ENCODE results near the gene SAPCD2.

Gene SAPCD2

DNA sequence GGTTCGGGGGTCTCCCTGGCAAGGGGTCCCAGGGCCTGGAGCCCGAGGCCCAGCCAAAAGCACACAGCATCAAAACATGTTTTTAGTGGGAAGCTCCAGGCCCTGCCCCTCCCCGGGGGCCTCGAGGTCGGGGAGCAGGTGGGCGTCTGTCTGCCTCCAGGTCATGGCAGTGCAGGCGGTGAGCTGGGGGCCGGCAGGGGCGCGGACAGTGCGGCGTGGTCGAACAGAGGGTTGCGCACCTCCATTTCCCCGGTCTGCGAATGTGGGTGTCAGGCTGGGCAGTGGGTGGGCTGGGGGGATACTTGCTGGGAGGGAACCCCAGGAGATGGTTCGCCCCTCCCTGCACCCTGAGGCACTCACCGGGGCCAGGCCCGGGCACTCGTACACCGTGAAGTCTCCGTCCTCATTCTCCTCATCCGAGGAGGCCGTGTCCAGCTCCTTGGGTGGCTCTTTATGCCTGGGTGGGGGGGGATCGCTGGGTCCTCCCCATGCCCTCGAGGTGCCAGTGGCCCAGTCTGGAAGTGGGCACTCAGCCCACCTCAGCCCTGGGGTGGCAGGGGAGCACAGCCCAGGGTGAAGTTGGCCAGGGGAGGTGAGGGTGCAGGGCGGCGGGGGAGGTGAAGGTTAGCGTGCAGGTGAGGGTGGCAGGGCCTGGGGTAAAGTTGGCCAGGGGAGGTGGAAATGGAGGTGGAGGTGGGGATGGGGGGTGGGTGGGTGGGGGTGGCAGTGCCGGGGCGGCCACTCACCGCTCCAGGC lies 30.6 kb downstream of the SAPCD2 start:
- Histone ChIP-seq H3K9ac (no peak overlapping the region), H3K4me1 (peaks cover 58 to 88% (median 71%) of the 10 kb centered on the region in 10 experiments), H3K4me3 (no peak overlapping the region), H4K20me1 (peaks cover 43 to 97% (median 85%) of the 10 kb centered on the region in 11 experiments), H3K4me2 (peak overlapping the region in 1 of 11 experiments; percentile 15; a peak in 1 of 22 replicates), H3K36me3 (peaks cover 32 to 58% (median 52%) of the 10 kb centered on the region in 11 experiments), H3K9me3 (replicated peaks in 1 of 11) (no peaks in the 10 kb centered on the region), H3K27ac (no peak overlapping the region), H3K27me3 (peaks cover 0 to 8% (median 2%) of the 10 kb centered on the region in 11 experiments; a peak in 7 of 22 replicates)
- TF ChIP-seq Cebpa-rat (IDR thresholded peaks at IDR 0.05), result no peak

DNA sequence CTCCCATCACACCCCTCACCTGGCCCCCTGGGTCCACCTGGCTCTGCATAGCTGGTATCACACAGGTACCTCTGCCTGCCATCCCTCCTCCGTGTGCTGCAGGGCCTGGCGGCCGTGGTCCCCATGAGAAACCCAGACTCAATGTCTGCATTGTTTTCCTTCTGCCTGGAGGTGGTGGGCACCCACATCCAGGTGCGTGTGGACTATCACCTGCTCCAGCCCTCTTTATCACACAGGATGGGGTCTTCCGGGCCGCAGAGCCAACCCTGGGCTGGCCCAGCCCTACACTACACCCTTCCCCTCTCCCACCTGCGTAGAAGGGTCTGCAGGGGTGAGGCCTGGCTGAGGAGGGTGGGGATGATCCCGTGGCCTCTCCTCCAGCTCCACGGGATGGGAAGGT lies 31.4 kb downstream of the SAPCD2 start:
- H3K9ac ChIP-seq, result 0 out of 22 replicates have a peak overlapping the region, but pooled peaks of 2 of the 11 experiments have one; percentile 23 to 26

DNA sequence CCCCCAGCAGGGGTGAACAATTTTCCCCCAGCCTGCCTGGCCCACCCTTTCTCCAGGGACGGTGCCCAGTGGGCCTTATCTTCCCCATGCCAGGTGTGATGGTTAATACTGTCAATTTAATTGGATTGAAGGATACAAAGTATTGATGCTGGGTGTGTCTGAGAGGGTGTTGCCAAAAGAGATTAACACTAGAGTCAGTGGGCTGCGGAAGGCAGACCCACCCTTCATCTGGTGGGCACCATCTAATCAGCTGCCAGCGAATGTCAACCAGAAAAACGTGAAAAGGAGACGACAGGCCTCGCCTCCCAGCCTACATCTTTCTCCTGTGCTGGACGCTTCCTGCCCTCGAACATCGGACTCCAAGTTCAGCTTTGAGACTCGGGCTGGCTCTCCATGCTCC lies 32.9 kb downstream of the SAPCD2 start:
- Histone ChIP-seq H3K4me1 (peaks cover 47 to 76% (median 69%) of the 10 kb centered on the region in 10 experiments), H3K9ac (peak overlapping the region in 2 of 11 experiments; percentile 20 to 30; a peak in 2 of 22 replicates), H3K27me3 (no peaks in the 10 kb centered on the region), H3K4me2 (0 out of 22 replicates have a peak overlapping the region, but pooled peaks of 3 of the 11 experiments have one; percentile 4 to 92 (median 5)), H3K9me3 (replicated peaks in 1 of 11) (no peaks in the 10 kb centered on the region), H4K20me1 (peaks cover 20 to 77% (median 62%) of the 10 kb centered on the region in 11 experiments), H3K36me3 (peaks cover 32 to 58% (median 52%) of the 10 kb centered on the region in 11 experiments), H3K27ac (no peak overlapping the region; a peak in 1 of 22 replicates), H3K4me3 (no peak overlapping the region)
- TF ChIP-seq Cebpa-rat (IDR thresholded peaks at IDR 0.05), result no peak

More for the DNA sequence above, 31.4 kb downstream of the SAPCD2 start:
- Histone ChIP-seq H3K27ac (no peak overlapping the region), H3K4me1 (peaks cover 55 to 84% (median 69%) of the 10 kb centered on the region in 10 experiments), H3K36me3 (peaks cover 32 to 58% (median 52%) of the 10 kb centered on the region in 11 experiments), H3K4me3 (no peak overlapping the region; a peak in 1 of 20 replicates), H3K9me3 (replicated peaks in 1 of 11) (no peaks in the 10 kb centered on the region), H3K27me3 (no peaks in the 10 kb centered on the region), H3K4me2 (peak overlapping the region in 1 of 11 experiments; percentile 15; a peak in 1 of 22 replicates), H4K20me1 (peaks cover 34 to 91% (median 76%) of the 10 kb centered on the region in 11 experiments)
- TF ChIP-seq Cebpa-rat (IDR thresholded peaks at IDR 0.05), result no peak

DNA sequence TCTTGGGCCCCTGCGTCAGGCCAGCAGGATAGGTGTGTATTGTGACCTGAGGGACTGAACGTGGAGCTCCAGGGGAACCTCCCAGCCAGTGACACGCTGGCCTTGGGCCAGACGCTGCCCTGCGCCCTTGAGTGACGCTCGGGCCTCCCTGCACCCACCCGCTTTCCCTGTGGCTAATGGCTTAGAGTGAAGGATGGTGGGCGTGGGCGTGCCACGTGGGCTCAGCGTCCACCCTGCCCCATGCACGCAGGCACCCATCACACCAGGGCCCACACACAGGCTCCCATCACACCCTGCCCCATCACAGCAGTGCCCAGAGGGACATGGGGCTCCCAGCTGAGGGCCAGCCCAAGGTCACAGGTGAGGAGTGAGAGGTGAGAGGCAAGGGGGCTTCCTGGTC lies 33.3 kb downstream of the SAPCD2 start:
- TF ChIP-seq Cebpa-rat (IDR thresholded peaks at IDR 0.05), result no peak
- Histone ChIP-seq H3K4me2 (peak overlapping the region in 3 of 11 experiments; percentile 4 to 92 (median 5); a peak in 1 of 22 replicates), H3K36me3 (peaks cover 32 to 58% (median 51%) of the 10 kb centered on the region in 11 experiments), H3K27me3 (no peaks in the 10 kb centered on the region), H3K4me3 (no peak overlapping the region), H4K20me1 (peaks cover 16 to 72% (median 60%) of the 10 kb centered on the region in 11 experiments), H3K27ac (peak overlapping the region in 1 of 11 experiments; percentile 16; a peak in 1 of 22 replicates), H3K4me1 (peaks cover 43 to 75% (median 67%) of the 10 kb centered on the region in 10 experiments), H3K9ac (peak overlapping the region in 4 of 11 experiments; percentile 25 to 72 (median 36); a peak in 4 of 22 replicates), H3K9me3 (replicated peaks in 1 of 11) (no peaks in the 10 kb centered on the region)

DNA sequence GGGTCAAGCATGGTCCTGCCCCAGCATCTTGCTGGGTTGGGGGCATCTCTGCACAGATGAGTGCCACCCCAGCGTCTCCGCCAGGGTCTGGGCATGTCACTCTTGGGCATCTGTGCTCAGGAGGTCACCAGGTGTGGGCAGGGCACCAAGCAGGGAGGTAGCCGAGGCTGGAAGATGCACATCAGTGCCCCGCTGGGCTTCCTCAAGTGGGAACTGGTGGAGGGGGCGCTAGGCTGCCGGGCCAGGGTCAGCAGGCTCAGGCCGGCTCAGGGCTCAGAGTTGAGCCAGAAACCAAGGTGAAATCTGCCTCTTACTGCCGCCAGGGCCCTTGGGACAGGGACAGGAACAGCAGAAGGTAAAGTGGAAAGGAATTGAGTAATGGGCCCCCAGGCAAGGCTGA lies 34.4 kb downstream of the SAPCD2 start:
- H3K27ac ChIP-seq, result peak overlapping the region in 3 of 11 experiments; percentile 10 to 97 (median 32); a peak in 5 of 22 replicates
- no peaks in the 10 kb centered on the region for H3K9me3 ChIP-seq (replicated peaks in 1 of 11)

DNA sequence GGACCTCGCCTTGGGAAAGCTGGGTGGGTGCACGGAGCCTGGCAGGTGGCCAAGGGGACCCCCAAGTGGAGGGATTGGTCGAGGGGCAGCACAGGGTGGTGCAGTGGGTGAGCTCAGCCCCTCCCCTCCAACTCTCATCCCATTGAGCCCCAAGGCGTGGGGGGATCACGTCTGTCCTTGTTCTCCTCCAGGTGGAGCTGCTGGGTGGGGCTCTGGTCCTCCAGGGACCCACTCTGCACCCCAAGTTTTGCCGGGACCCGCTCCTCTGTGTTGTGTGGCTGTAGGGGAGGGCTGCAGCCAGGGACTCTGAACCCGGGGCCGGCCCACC lies 34.9 kb downstream of the SAPCD2 start:
- Histone ChIP-seq H3K4me2 (peak overlapping the region; percentile 82 to 97 (median 92)), H3K9ac (peak overlapping the region; percentile 21 to 82 (median 72); a peak in 18 of 22 replicates), H3K27me3 (no peaks in the 10 kb centered on the region), H3K36me3 (peaks cover 29 to 61% (median 49%) of the 10 kb centered on the region in 11 experiments), H3K4me1 (peaks cover 36 to 72% (median 65%) of the 10 kb centered on the region in 10 experiments), H3K9me3 (replicated peaks in 1 of 11) (no peaks in the 10 kb centered on the region), H4K20me1 (peaks cover under 1 to 56% (median 44%) of the 10 kb centered on the region in 11 experiments; a peak in 20 of 22 replicates), H3K4me3 (peak overlapping the region in 8 of 10 experiments; percentile 44 to 81 (median 72); a peak in 13 of 20 replicates), H3K27ac (peak overlapping the region in 4 of 11 experiments; percentile 32 to 97 (median 76); a peak in 6 of 22 replicates)
- no peak for TF ChIP-seq Cebpa-rat (IDR thresholded peaks at IDR 0.05)

More for the DNA sequence above, 34.4 kb downstream of the SAPCD2 start:
- Histone ChIP-seq H3K4me3 (peak overlapping the region in 3 of 10 experiments; percentile 70 to 81 (median 81); a peak in 3 of 20 replicates), H3K4me2 (peak overlapping the region; percentile 82 to 97 (median 92)), H3K9ac (peak overlapping the region; percentile 21 to 82 (median 72); a peak in 16 of 22 replicates), H3K4me1 (peaks cover 37 to 73% (median 65%) of the 10 kb centered on the region in 10 experiments), H3K36me3 (peaks cover 32 to 61% (median 51%) of the 10 kb centered on the region in 11 experiments), H4K20me1 (peaks cover 6 to 61% (median 49%) of the 10 kb centered on the region in 11 experiments; a peak in 20 of 22 replicates), H3K27me3 (no peaks in the 10 kb centered on the region)
- TF ChIP-seq Cebpa-rat (IDR thresholded peaks at IDR 0.05), result no peak

DNA sequence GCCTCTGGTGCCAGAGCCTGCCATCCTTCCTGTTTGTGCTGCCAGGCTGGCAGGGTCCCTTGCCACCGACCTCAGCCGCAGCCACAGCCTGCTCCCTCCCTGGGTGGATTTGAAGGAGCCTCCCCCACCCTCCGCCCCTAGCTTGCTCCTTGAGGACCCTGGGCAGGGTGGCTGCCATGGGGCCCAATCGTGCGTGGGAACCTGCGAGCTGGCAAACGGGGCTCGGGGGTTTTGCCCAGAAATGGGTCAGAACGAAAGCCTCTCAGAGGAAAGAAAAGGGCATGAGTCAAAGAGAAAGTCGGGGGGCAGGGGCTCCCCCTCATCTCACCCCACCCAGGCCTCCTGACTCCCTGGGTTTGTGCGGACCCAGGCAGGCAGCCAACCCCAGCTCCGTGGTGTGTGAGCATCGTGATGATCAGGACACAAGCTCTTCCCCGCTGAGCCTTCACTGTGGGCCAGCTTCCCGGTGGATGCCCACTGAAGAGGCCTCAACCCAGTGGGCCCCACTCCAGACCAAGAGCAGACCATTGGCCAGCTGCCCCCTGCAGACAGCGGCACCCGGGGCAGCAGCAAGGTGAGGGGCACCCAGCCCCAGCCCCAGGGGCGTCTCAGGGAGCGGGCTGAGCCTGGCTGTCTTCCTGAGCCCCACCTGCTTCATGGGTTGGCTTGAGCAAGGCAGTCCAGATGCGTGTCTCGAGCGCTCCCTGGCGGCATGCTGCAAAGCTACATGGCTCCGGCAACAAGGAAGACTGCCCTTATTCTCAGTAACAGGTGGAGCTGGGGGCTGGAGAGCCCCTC lies 35.4 kb downstream of the SAPCD2 start:
- Histone ChIP-seq H3K4me2 (peak overlapping the region; percentile 82 to 97 (median 92)), H3K27ac (peak overlapping the region in 10 of 11 experiments; percentile 38 to 97 (median 78); a peak in 20 of 22 replicates)

More for the DNA sequence above, 35.4 kb downstream of the SAPCD2 start:
- no peak for TF ChIP-seq Cebpa-rat (IDR thresholded peaks at IDR 0.05)
- Histone ChIP-seq H3K27me3 (no peaks in the 10 kb centered on the region), H3K9me3 (replicated peaks in 1 of 11) (no peaks in the 10 kb centered on the region), H3K9ac (peak overlapping the region; percentile 42 to 82 (median 72)), H3K4me1 (peaks cover 34 to 76% (median 66%) of the 10 kb centered on the region in 10 experiments), H4K20me1 (peaks cover 0 to 53% (median 41%) of the 10 kb centered on the region in 11 experiments; a peak in 19 of 22 replicates), H3K36me3 (peaks cover 26 to 63% (median 48%) of the 10 kb centered on the region in 11 experiments), H3K4me3 (peak overlapping the region; percentile 26 to 81 (median 62); a peak in 18 of 20 replicates)

All from BLaER1 treated with 17β-estradiol and CSF1 and Interleukin-3, amounts not matched to agents 10 nM and 100 nM (cell line).